GM12878 (cell line): Measurements from ENCODE around the gene JAML. TPM values are rescaled to one million over a fixed set of nuclear protein-coding genes. Genes with fewer than 3 reads are reported as not detected.

Experiments
- ATAC-seq: fragments of 200-7000 bp; cut with Tn5 transposase; 3 replicates; pipeline ENCODE4 v1.9.1; 2020; ENCODE audit warnings: mild to moderate bottlenecking, moderate library complexity
- BruUV-seq: library from RNA; stranded (reverse); fragments of 400-500 nt; replicated peaks from 2 replicates; lab custom pipeline; 2021; lab: Mats Ljungman, UMichigan
- CTCF ChIA-PET: fragments of 300-600 bp; sonication (Branson Sonifier 250); formaldehyde crosslinking; extraction: SDS; loops from one replicate; lab custom pipeline; 2021; ENCODE audit warnings: inconsistent platforms; lab: Yijun Ruan, JAX
- POLR2A ChIA-PET: fragments of 350-600 bp; formaldehyde crosslinking; extraction: SDS; loops from one replicate; lab custom pipeline; 2021; ENCODE audit warnings: inconsistent platforms; lab: Charles Lee
- RAD21 ChIA-PET: fragments of 300-600 bp; sonication (Branson Sonifier 250); formaldehyde crosslinking; loops from one replicate; lab custom pipeline; 2023; ENCODE audit warnings: antibody characterized with exemption; ENCODE audit not compliant: unreplicated experiment; lab: Charles Lee
- SMC1A ChIA-PET: fragments of 300-600 bp; sonication (Branson Sonifier 250); formaldehyde crosslinking; loops from one replicate; lab custom pipeline; 2023; ENCODE audit not compliant: unreplicated experiment, uncharacterized antibody; lab: Charles Lee
- DNase-seq: peaks from one replicate; pipeline ENCODE4 v3.0.0-alpha.2; 2011; ENCODE audit warnings: low read depth, low spot score
- FAIRE-seq: peaks from 3 replicates; lab custom pipeline; 2011; peaks lifted over from hg19 to GRCh38; lab: Jason Lieb, UNC
- H2AFZ ChIP-seq: 2 replicates; pipeline ENCODE4 v1.6.0; 2011; ENCODE audit warnings: low read depth, low read length, control low read depth; ENCODE audit not compliant: control insufficient read depth
- H3K27ac ChIP-seq: 2 replicates; pipeline ENCODE4 v1.5.1; 2011; ENCODE audit warnings: control low read depth; ENCODE audit not compliant: control insufficient read depth, insufficient read depth
- H3K27me3 ChIP-seq, 2 experiments: replicated peaks in 1 of 2; 2 replicates each; pipeline versions ENCODE4 v1.6.0 to v1.6.1; 2011; ENCODE audit warnings: low read length in 1 of 2; ENCODE audit not compliant: control insufficient read depth in 2 of 2, insufficient read depth in 2 of 2
- H3K36me3 ChIP-seq, 2 experiments: 2 replicates each; pipeline ENCODE4 v1.5.1; 2011; ENCODE audit warnings: low read length in 1 of 2; ENCODE audit not compliant: control insufficient read depth in 2 of 2, insufficient read depth in 2 of 2
- H3K4me1 ChIP-seq: 2 replicates; pipeline ENCODE4 v1.6.1; 2011; ENCODE audit warnings: mild to moderate bottlenecking, low read length, moderate library complexity, mixed read lengths; ENCODE audit not compliant: control insufficient read depth, insufficient read depth
- H3K4me2 ChIP-seq: 2 replicates; pipeline ENCODE4 v1.6.0; 2011; ENCODE audit warnings: control low read depth; ENCODE audit not compliant: control insufficient read depth, insufficient read depth
- H3K4me3 ChIP-seq: fragments of 200-600 bp; sonication (generic); 2 replicates; pipeline ENCODE4 v1.5.1; 2016
- H3K79me2 ChIP-seq: 2 replicates; pipeline ENCODE4 v1.6.0; 2011; ENCODE audit warnings: low read length; ENCODE audit not compliant: control insufficient read depth, insufficient read depth
- H3K9ac ChIP-seq: 2 replicates; pipeline ENCODE4 v1.8.0; 2011; ENCODE audit warnings: low read length, control low read depth, mixed read lengths; ENCODE audit not compliant: control insufficient read depth, insufficient read depth
- H3K9me3 ChIP-seq: replicated peaks from 3 replicates; pipeline ENCODE4 v1.5.1; 2011; ENCODE audit warnings: mild to moderate bottlenecking, low read length; ENCODE audit not compliant: control insufficient read depth, insufficient read depth
- H4K20me1 ChIP-seq: 2 replicates; pipeline ENCODE4 v1.6.0; 2011; ENCODE audit not compliant: control insufficient read depth, insufficient read depth
- BACH1 ChIP-seq: fragments of 450-650 bp; IDR thresholded peaks from 2 replicates; pipeline ENCODE4 v1.6.1; 2017; ENCODE audit warnings: mild to moderate bottlenecking, borderline replicate concordance
- CHD2 ChIP-seq: IDR thresholded peaks from 2 replicates; pipeline ENCODE4 v1.6.1; 2011; ENCODE audit warnings: low read depth, low read length, improper control_type of control experiment, borderline replicate concordance
- HDGF ChIP-seq: fragments of 450-650 bp; IDR thresholded peaks from 2 replicates; pipeline ENCODE4 v1.6.1; 2016; ENCODE audit warnings: antibody characterized with exemption
- IKZF1 ChIP-seq: fragments of 450-650 bp; conservative IDR thresholded peaks from 2 replicates; pipeline ENCODE4 v1.6.1; 2017; ENCODE audit warnings: antibody characterized with exemption, mild to moderate bottlenecking
- IKZF2 ChIP-seq, 2 experiments: fragments of 450-650 bp; IDR thresholded peaks; 2 replicates each; pipeline ENCODE4 v1.6.1; 2017; ENCODE audit warnings: mild to moderate bottlenecking in 2 of 2, moderate library complexity in 2 of 2
- MYB ChIP-seq: fragments of 150-350 bp; IDR thresholded peaks from 2 replicates; pipeline ENCODE4 v1.6.1; 2014; ENCODE audit warnings: mild to moderate bottlenecking, low read depth, low read length, borderline replicate concordance
- SMC3 ChIP-seq: IDR thresholded peaks from 2 replicates; pipeline ENCODE4 v1.6.1; 2011; ENCODE audit warnings: low read length, improper control_type of control experiment, borderline replicate concordance
- WGBS: methylation state at CpG from one replicate; pipeline ENCODE4 v1.1.6; 2016; ENCODE audit warnings: low lambda C conversion rate; ENCODE audit not compliant: insufficient replicate concordance, insufficient coverage; ENCODE audit errors: missing lambda C conversion rate; 5-methylcytosine and 5-hydroxymethylcytosine counted together
- in situ Hi-C: fragments of 300-500 bp; cut with MboI; formaldehyde crosslinking; loops from 9 replicates; pipeline ENCODE4 v1.14.3; 2018; ENCODE audit warnings: mixed read lengths
- intact Hi-C: fragments of 100-400 bp; cut with micrococcal nuclease; formaldehyde crosslinking; loops from one replicate; pipeline ENCODE4 v1.14.2; 2022; ENCODE audit not compliant: unreplicated experiment
- polyA plus RNA-seq, 11 experiments: library from polyadenylated mRNA; depleted of rRNA in 4 of 11; unstranded in 6 of 11; stranded (reverse) in 5 of 11; fragments of >200 nt; fragmentation: Nextera tagmentation in 4 of 11; fragmentation: Illumina TruSeq in 1 of 11; extraction: Ambion mirVana in 4 of 11; extraction: Trizol in 1 of 11; gene quantifications; 1 replicate in 1 of 11; 2 replicates in 10 of 11; pipeline versions ENCODE4 v1.2.1 to v1.2.3, GENCODE V29; 2011 to 2016; ENCODE audit warnings: inconsistent platforms in 2 of 11, missing spikeins in 2 of 11, low read depth in 1 of 11
- total RNA-seq, 4 experiments: library from RNA; depleted of rRNA in 3 of 4; stranded (reverse); fragments of >200 nt in 3 of 4; fragmentation: Illumina TruSeq in 1 of 4; extraction: Trizol in 1 of 4; gene quantifications; 2 replicates each; pipeline versions ENCODE4 v1.2.1 to v1.2.3, GENCODE V29; 2013 to 2021
- TF ChIP-seq, protein P1 (sequence below), 3 experiments: IDR thresholded peaks in 2 of 3; conservative IDR thresholded peaks in 1 of 3; 2 replicates each; pipeline ENCODE4 v1.5.1; 2011; ENCODE audit warnings: low read depth in 3 of 3, low read length in 3 of 3, mild to moderate bottlenecking in 3 of 3, control low read depth in 2 of 3, moderate library complexity in 2 of 3, inconsistent platforms in 1 of 3, mixed read lengths in 1 of 3; ENCODE audit not compliant: control insufficient read depth in 2 of 3, insufficient read depth in 1 of 3; ENCODE audit errors: extremely low read depth in 1 of 3
- TF ChIP-seq, protein P2 (sequence below): IDR thresholded peaks from 2 replicates; pipeline ENCODE4 v1.6.1; 2011; ENCODE audit warnings: low read depth, mild to moderate bottlenecking, low read length, moderate library complexity, borderline replicate concordance; ENCODE audit errors: extremely low read depth

JAML gene
- total and polyA plus RNA-seq, 10 of the 15 experiments (the other 5 are each of a cell fraction or from before 2014, with no cell fraction given): 0.60 to 8.1 (median 3.5) TPM

DNA sequence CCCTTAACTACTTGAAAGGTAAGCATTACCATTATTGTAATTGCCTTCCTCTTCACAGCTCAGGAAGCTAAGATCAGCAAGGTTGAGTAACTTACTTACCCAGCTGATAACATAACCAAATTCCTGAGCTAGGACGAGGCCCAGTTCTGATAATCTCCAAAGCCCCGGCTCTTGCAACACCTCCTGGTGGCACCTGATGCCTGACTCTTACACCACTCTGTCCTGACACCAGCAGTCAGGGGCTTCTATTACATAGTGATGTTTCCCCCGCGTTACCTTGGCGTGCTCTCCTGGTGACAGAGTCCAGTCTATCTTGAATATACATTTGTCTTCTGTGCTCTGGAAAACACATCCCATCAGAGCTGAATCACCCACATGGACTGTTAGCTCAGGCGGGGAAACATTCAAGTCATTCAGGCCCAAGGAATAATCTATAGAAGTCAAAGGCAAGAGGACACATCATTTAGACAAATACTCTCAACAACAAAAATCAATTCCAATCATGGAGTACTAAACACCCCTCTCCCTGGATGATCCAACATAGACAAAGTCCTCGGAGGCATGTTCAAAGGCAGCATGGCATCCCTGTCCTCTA lies 12.6 kb downstream of the JAML start:
- Histone ChIP-seq H3K27ac (no peak overlapping the region), H3K9me3 (no peaks in the 10 kb centered on the region; the same call in 2 of the 3 replicates), H2AFZ (no peak overlapping the region), H3K4me2 (no peak overlapping the region), H3K4me1 (peaks cover 34% of the 10 kb centered on the region), H3K4me3 (no peak overlapping the region), H3K9ac (no peak overlapping the region), H3K27me3 (no peaks in the 10 kb centered on the region), H3K36me3 (no peaks in the 10 kb centered on the region), H3K79me2 (no peaks in the 10 kb centered on the region), H4K20me1 (no peaks in the 10 kb centered on the region)
- DNase-seq (no peak), FAIRE-seq (no peak), ATAC-seq (no peak)
- TF ChIP-seq IKZF2 (IDR thresholded peaks at IDR 0.05) (no peak), SMC3 (no peak), MYB (no peak), HDGF (no peak), IKZF1 (no peak), CHD2 (no peak), BACH1 (no peak)
- TF ChIP-seq, protein P1, sequence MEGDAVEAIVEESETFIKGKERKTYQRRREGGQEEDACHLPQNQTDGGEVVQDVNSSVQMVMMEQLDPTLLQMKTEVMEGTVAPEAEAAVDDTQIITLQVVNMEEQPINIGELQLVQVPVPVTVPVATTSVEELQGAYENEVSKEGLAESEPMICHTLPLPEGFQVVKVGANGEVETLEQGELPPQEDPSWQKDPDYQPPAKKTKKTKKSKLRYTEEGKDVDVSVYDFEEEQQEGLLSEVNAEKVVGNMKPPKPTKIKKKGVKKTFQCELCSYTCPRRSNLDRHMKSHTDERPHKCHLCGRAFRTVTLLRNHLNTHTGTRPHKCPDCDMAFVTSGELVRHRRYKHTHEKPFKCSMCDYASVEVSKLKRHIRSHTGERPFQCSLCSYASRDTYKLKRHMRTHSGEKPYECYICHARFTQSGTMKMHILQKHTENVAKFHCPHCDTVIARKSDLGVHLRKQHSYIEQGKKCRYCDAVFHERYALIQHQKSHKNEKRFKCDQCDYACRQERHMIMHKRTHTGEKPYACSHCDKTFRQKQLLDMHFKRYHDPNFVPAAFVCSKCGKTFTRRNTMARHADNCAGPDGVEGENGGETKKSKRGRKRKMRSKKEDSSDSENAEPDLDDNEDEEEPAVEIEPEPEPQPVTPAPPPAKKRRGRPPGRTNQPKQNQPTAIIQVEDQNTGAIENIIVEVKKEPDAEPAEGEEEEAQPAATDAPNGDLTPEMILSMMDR (IDR thresholded peaks at IDR 0.05 in 2 of 3, conservative IDR thresholded peaks at IDR 0.05 in 1 of 3; ENCODE audit: control insufficient read depth in 2 of 3, extremely low read depth in 1 of 3, insufficient read depth in 1 of 3, low read depth in 3 of 3, low read length in 3 of 3): no peak
- TF ChIP-seq, protein P2, sequence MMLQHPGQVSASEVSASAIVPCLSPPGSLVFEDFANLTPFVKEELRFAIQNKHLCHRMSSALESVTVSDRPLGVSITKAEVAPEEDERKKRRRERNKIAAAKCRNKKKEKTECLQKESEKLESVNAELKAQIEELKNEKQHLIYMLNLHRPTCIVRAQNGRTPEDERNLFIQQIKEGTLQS: no peak
- ChIA-PET RAD21 (interaction anchor here (1.1 to 1.5 kb wide), 3 partner anchors 8 to 75 kb away, joined by 3 to 6 read pairs (median 3); partner anchors contain the start of gene JAML), CTCF (interaction anchor here (0.6 to 6.9 kb wide), 11 partner anchors 10 to 276 kb away, joined by 3 to 62 read pairs (median 4); partner anchors contain the start of gene JAML), SMC1A (interaction anchor here (1.0 to 3.4 kb wide), 11 partner anchors 10 to 99 kb away, joined by 3 to 17 read pairs (median 3); no protein-coding TSS in a partner anchor), POLR2A (interaction anchor here (1.2 kb wide), 1 partner anchor 15 kb away, joined by 3 read pairs; no protein-coding TSS in a partner anchor)
- in situ Hi-C loops (no loop called here), intact Hi-C loops (no loop called here)
- no TSS peak for BruUV-seq
- 73% methylated on average over 7 of the region's 7 CpGs for WGBS
